GM18867 (cell line): ENCODE results near the gene CCL2.

ENCODE experiments used
- ATAC-seq: cut with Tn5 transposase; IDR thresholded peaks from one replicate; pipeline ENCODE4 v1.9.1; 2021; ENCODE audit warnings: mild to moderate bottlenecking, moderate library complexity; ENCODE audit not compliant: unreplicated experiment

Gene CCL2

DNA sequence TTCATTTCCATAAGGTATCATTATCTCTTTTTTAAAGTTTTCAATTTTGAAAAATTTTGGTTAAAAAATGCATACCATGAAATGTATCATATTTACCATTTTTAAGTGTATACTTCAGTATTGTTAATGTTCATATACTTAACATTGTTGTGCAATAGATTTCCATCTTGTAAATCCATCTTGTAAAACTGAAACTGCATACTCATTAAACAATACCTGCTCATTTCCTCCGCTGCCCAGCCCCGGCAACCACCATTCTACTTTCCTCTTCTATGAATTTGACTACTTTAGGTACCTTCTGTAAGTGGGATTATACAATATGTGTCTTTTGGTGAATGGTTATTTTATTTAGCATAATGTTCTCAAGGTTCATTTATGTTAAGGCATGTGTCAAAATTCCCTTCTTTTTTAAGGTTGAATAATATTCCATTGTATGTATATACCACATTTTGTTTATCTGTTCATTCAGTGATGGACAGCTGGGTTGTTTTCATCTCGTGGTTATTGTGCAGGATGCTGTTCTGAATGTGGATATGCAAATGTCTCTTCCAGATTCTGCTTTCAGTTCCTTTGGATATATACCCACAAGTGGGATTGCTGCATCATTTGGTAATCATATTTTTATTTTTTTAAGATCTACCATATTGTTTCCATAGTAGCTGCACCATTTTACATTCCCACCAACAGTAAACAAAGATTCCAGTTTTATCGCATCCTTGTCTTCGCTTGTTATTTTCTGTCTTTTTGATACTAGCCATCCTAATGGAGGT, 6.7 kb downstream of the CCL2 start:
- no peak for ATAC-seq

DNA sequence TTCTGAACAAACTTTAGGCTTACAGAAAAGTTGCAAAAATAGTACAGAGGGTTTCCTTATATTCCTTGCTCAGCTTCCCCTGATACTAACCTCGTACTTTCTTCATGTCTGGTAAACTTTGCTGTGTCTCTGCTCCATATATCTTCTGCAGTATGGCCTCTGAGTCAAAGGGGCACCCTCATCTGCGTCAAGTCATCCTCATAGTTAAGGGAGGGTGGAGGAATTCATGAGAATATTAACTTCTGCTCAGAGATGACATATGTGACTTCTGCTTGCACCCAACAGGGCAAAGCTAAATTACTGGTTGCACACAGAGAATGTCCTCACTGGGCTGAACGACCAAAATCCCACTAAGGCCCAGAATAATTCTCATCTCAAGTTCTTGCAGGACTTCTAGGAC, 10.6 kb downstream of the CCL2 start:
- ATAC-seq, result no peak

DNA sequence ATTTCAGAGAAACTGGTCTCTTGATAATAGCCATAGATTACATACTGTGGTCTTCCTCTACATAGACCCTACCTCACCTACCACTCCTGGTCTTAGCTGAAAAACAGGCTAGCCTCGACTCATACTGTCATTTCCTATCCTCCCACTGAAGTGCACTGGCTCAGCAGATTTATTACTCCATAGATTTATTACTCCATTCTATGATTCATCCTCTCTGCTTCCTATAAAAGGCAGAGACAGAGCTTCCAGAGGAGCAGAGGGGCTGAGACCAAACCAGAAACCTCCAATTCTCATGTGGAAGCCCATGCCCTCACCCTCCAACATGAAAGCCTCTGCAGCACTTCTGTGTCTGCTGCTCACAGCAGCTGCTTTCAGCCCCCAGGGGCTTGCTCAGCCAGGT, 14.9 kb downstream of the CCL2 start, which contains the start of gene CCL7:
TSS of gene CCL7 (plus strand) at position 253 of the 400 bp plus-strand sequence. CDS start at position 323, 70 bp downstream.
- ATAC-seq, result no peak

DNA sequence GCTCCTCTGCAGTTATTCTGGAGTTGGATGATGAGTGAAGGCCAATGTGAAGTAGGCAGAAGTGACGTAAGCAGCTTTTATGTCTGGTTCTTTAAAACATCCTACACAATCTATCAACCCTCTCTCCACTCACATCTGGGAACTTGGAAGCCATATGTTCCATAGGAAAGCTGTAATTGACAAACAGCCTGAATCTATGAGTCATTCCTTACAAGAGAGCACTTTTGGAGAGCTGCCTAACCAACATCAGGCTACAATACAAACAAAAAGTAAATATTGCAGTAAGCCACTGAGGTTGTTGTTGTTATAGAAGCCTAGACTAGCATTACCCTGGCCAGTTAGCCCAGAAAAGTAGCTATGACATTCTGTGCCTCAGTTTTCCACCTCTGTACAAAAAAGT, 20.8 kb downstream of the CCL2 start:
- ATAC-seq, result no peak

DNA sequence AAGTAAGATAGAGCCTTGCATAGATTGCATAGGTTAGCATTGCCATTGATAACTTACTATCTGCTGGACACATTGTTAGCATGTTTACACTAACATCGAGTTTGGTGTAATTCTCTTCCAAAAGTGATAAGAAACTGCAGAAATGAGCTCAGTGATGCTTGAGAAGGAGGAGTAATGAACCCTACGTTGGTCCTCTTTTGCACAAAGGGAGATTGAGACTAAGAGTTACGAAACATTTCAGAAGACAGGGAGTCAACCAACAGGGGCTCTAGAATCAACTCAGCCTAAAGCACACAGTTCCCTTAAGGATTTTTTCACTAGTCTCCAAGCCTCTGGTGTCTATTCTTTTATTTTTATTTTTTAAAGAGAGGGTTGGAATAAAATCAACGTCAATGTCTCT, 21.7 kb downstream of the CCL2 start:
- ATAC-seq, result no peak

DNA sequence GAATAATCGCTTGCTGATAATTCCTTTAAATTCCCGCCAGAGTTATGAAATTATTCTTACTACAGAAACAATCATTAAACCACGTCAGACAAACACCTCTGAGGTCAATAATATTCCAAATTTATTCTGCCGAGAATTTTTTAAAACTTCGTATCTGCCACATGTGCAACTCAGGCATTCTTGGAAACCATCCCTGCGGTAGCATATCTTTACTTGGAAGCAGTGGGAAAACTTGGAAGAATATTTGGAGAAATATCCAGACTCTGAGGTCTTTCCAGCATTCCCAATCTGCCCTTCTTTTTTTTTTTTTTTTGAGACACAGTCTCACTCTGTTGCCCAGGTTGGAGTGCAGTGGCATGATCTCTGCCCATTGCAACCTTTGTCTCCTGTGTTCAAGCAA, 28.5 kb downstream of the CCL2 start:
- ATAC-seq, result no peak

DNA sequence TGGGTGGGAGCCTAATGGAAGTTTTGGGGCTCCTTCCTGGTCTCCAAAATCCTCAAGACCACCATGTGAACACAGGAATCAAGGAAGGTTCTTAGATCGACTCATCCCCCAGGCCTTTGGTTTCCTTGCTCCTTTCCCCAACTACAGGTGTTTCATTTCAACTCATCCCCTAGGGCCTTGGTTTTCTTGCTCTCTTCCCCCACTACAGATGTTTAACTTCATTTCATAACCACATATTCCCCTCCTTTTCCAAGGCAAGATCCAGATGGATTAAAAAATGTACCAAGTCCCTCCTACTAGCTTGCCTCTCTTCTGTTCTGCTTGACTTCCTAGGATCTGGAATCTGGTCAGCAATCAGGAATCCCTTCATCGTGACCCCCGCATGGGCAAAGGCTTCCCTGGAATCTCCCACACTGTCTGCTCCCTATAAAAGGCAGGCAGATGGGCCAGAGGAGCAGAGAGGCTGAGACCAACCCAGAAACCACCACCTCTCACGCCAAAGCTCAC, 30.3 kb downstream of the CCL2 start, which contains the start of gene CCL11:
TSS of gene CCL11 (plus strand) at position 457 of the 507 bp plus-strand sequence. CDS start 67 bp downstream, outside the sequence.
- no peak for ATAC-seq

DNA sequence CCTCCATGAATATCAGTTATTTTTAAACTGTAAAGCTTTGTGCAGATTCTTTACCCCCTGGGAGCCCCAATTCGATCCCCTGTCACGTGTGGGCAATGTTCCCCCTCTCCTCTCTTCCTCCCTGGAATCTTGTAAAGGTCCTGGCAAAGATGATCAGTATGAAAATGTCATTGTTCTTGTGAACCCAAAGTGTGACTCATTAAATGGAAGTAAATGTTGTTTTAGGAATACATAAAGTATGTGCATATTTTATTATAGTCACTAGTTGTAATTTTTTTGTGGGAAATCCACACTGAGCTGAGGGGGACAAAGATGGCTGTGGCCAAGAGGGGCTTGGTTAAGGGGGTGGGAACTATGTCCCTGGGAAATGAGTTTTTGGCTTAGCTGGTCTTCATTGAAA, 32.8 kb downstream of the CCL2 start:
- ATAC-seq, result no peak

DNA sequence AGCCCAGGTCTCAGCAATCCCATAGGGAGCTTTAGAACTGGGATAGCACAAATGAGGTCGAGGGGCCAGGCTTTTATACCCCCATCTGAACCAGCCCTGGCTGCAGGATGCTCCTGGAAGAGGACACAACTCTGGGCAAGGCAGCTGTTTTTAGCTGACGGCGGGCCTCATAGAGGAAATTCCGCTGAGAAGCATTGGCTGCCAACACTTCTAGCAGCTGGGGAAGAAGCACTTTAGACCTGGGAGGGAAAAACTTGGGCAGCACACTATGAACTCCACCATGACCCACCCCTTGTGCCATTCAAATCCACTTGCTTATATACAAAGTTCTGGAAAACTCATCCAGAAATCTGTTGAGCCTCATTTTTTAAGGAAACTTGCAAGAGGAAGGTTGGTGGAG, 35.5 kb downstream of the CCL2 start:
- no peak for ATAC-seq

DNA sequence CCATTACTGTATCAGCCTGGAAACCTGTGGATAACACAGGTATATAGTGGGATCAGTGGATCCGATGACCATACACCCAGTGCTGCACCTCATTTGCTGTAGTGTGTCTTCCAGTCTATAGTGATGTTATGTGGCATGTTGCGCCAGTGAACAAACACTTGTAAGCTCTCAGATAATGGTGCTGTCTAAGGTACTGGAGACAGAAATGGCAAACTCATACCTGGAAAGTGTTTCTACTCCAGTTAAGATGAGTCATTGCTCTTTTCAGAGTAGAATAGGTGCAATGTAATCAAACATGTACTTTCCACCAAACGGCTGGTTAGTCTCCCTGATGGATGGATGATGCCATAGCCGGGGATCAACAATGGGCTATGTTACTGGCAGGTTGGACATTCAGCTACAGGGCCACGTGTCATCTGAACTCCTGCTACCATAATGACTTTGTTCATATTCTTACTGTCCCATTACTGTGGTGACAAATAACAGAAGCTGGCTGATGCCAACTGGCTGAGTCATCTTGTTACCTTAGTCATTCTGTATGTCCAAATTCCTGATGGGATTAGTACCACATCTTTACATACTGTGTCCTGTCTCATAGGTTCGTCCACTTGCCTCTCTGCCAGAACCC, 36.8 kb downstream of the CCL2 start:
- ATAC-seq, result no peak

DNA sequence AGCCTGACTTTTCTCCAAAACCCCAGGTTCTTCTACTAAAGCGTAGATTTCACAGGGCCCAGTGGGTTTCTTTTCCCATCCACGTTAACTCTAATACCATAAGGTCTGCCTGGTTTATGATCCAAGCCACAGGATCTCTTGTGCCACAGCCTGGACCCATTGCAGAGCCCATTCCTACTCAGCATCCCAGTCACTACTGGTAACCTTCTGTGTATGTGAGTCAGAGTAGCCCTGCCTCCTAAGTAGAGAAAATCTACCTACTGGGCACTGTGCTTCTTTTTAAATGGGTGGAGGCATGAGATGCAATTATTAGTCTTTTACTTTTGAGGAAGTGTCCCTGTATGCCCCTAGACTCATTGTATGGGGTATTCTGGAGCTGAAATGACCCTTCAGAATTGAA, 43.9 kb downstream of the CCL2 start:
- no peak for ATAC-seq

DNA sequence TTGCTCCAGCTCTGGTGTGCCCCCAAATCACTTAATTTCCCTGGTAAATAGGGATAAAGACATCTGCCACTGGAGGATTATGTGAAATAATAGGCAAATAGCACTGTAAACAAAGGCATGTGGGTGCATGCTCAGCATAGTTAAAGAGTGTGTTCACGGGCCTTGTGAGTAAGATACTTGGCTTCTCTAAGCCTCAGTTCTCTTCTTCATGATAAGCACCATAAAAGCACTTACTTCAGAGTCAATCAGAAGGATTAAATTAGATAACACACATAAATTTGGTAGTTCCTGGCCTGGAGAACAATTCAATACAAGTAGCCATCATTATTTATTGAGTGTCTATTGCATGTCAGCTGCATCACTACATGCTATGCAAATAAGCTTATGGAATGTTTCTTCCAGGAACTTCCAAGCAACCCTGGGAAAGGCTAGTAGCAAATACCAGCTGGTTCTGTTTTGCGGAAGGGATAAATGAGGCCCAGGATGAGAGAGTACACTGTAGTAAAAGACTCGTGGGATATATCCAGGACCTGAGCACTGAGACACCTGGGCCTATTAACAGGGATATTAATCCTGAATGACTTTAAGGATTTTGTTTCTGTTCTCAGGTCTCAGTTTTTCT, 45.0 kb downstream of the CCL2 start:
- ATAC-seq, result no peak

DNA sequence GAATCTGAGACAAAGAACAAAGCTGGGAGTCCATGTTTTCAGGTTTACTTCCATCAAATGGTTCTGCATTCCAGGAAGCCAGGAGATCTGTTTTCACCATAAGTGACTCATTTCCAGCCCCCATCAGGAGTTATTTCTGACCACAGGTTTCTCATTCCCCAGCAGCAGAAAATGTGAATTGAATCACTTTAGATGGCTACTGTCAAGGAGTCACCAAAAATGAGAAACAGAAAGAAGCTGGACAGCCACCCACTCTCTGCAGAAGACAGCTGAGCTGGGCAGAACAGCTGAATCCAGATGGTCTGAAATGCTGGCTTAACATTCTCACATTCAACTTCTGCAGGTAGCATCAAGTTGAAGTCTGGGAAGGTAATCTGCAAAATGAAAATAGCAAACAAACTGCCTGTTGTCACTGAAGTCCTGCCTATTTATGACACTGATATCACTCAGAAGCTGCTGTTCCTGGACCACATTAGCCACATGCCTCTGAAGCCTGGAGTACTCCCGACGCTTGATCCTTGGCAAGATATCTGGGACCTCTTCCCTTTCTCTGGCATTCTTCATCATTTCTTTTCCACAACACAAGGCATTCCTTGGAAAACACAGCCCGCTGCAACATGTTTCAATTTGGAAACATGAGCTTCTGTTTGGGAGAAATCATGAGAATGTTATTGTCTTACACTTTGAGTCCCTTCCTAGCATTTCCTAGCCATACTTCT, 45.7 kb downstream of the CCL2 start:
- ATAC-seq, result no peak

DNA sequence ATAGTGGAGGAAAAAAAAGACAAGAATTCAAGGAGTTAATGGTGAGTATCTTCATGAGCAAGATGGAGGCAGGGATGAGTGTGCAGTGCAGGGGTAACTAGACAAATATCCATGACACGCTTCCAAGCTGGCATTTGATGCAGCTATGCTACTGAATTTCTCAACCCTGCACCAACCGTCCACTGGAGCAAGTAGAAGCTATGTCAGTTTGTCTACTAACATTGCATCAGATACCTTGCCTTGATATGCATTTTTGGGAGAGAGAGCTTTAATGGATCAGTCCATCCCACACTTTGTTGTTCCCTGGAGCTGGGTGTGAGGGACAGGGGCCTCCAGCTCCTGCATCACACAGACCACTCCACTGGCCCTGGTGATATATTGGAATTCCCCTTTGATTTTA, 46.9 kb downstream of the CCL2 start:
- ATAC-seq, result no peak

DNA sequence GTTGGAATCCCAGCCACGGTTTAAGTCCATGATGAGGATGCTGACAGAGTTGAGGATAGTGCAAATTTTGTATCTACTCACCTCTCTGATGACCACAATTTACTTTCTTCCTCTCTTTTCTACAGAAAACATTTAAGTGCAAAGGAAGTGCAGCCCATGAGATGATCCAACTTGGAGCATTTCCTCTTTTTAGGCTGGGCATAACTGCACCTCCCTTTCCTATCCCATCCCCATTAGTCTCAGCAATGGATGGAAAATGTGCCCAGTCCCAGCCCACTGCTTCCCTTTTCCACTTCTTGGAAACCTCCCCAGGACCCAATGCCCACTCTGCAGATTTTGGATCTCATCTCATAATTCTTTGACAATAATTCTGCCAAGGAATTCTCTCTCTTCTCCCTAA, 47.6 kb downstream of the CCL2 start:
- no peak for ATAC-seq

DNA sequence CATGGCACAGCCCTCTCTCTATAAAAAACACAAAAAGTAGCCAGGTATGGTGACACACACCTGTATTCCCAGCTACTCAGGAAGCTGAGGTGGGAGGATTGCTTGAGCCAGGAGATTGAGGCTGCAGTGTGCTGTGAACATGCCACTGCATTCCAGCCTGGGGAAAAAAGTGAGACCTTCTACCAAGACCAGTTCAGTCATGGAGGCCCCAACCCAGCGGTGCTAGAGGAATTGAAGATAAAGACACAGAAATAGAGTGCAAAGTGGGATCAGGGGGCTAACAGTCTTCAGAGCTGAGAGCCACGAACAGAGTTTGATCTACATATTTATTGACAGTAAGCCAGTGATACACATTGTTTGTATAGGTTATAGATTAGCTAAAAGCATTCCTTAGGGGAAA, 48.5 kb downstream of the CCL2 start:
- no peak for ATAC-seq

DNA sequence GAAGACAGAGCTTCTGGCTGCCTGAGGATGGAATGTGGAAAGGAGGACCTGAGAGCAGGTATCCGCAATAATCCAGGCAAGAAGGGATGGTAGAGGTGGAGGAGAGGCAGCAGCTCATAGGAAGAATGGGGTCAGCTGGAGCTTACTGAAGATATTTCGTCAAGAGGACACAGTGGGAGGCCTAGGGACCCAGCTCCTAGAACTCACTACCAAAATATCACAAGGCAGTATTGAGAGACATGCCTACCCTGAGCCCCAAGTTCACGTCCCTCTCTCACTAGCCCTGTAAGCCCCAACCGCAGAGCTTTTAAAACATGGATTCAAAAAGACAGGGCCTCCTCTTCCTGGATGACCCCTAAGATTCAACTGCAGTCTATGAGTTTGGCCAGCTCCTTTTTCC, 50.0 kb downstream of the CCL2 start:
- ATAC-seq, result no peak

DNA sequence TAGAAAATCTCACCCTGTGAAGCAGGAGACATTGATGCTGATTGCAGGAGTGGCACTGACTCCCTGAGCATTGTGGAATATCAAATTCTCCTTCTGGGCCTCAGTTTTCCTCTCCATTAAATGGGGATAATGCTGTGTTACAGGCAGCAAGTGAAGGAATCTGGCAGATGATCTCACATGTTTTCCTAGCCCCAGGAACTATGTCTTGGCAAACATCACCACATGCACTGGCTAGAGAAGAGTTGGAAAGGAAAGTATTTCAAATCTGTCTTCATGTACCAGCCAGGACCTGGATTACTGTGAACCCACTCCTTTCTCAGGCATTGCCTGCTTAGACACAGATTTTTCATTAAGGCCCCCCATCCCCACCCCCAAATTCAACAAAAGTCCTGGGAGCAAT, 50.5 kb downstream of the CCL2 start:
- ATAC-seq, result no peak

DNA sequence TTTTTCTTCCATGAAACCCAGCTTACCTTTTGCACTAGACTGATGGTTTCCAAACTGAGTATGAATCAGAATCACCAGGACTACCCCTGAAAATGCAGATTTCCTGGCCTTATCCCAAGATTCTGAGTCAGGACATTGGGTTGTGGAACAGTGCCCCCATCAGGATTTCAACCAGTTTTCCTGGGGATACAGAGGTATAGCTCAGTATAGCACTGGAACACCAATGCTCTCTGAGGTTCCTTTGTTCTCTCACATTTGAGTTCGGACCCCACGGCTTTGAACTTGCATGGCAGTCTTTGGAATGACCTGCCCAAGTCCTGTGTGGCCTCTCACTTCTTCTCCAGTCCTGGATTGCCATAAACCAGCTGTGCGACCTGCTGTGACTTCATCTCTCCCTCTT, 51.4 kb downstream of the CCL2 start:
- no peak for ATAC-seq
